Smooth muscle cell (in vitro differentiated cells): Measurements from ENCODE around the gene ZNF827. TPM values are rescaled to one million over a fixed set of nuclear protein-coding genes. Genes with fewer than 3 reads are reported as not detected.
A peak's percentile ranks its signal among the peaks of the same experiment; 100 is the strongest.

ENCODE experiments used
- DNase-seq: peaks from one replicate; lab custom pipeline; 2025; ENCODE audit not compliant: unreplicated experiment; lab: John Stamatoyannopoulos, UW
- H2AFZ ChIP-seq: fragments of 200-600 bp; sonication (generic); 2 replicates; pipeline ENCODE4 v1.6.0; 2016; ENCODE audit warnings: antibody characterized with exemption, low read depth, mild to moderate bottlenecking
- H3F3A ChIP-seq: fragments of 200-600 bp; sonication (generic); 2 replicates; pipeline ENCODE4 v1.6.0; 2017; ENCODE audit warnings: antibody characterized with exemption, low read depth
- H3K27ac ChIP-seq: fragments of 200-600 bp; sonication (generic); 2 replicates; pipeline ENCODE4 v1.5.1; 2016; ENCODE audit warnings: low read depth, mild to moderate bottlenecking
- H3K27me3 ChIP-seq: fragments of 200-600 bp; sonication (generic); 2 replicates; pipeline ENCODE4 v1.6.1; 2016; ENCODE audit warnings: low read depth, mild to moderate bottlenecking
- H3K36me3 ChIP-seq: fragments of 200-600 bp; sonication (generic); 2 replicates; pipeline ENCODE4 v1.5.1; 2016; ENCODE audit warnings: low read depth
- H3K4me1 ChIP-seq: fragments of 200-600 bp; sonication (generic); 2 replicates; pipeline ENCODE4 v1.5.1; 2016; ENCODE audit warnings: low read depth
- H3K4me2 ChIP-seq: fragments of 200-600 bp; sonication (generic); 2 replicates; pipeline ENCODE4 v1.6.0; 2016; ENCODE audit warnings: mild to moderate bottlenecking
- H3K4me3 ChIP-seq: fragments of 200-600 bp; sonication (generic); 2 replicates; pipeline ENCODE4 v1.5.1; 2016; ENCODE audit warnings: mild to moderate bottlenecking
- H3K79me2 ChIP-seq: fragments of 200-600 bp; sonication (generic); 2 replicates; pipeline ENCODE4 v1.6.0; 2016; ENCODE audit warnings: low read depth, mild to moderate bottlenecking
- H3K9ac ChIP-seq: fragments of 200-600 bp; sonication (generic); 2 replicates; pipeline ENCODE4 v1.6.0; 2016; ENCODE audit warnings: low read depth
- H3K9me3 ChIP-seq: fragments of 200-600 bp; sonication (generic); replicated peaks from 2 replicates; pipeline ENCODE4 v1.5.1; 2016; ENCODE audit warnings: low read depth
- H4K20me1 ChIP-seq: fragments of 200-600 bp; sonication (generic); 2 replicates; pipeline ENCODE4 v1.6.0; 2016; ENCODE audit warnings: low read depth
- CTCF ChIP-seq: fragments of 200-600 bp; sonication (generic); IDR thresholded peaks from 2 replicates; pipeline ENCODE4 v1.5.1; 2017; ENCODE audit warnings: borderline replicate concordance, mild to moderate bottlenecking, antibody characterized with exemption; ENCODE audit not compliant: insufficient read depth, poor library complexity, severe bottlenecking
- WGBS: methylation state at CpG from one replicate; pipeline ENCODE4 v1.1.7; 2016; ENCODE audit warnings: low lambda C conversion rate; 5-methylcytosine and 5-hydroxymethylcytosine counted together
- polyA plus RNA-seq: library from polyadenylated mRNA; unstranded; fragments of >200 nt; fragmentation: Nextera tagmentation; extraction: Ambion mirVana; gene quantifications from 2 replicates; pipeline ENCODE4 v1.2.1, GENCODE V29; 2016
- total RNA-seq: library from RNA; depleted of rRNA; stranded (reverse); fragments of >200 nt; gene quantifications from 2 replicates; pipeline ENCODE4 v1.2.3, GENCODE V29; 2014

The ZNF827 gene
- total and polyA plus RNA-seq, 2 experiments from 2014 or later: 6.5 to 12.8 TPM

GRCh38 chr4:145890689-145891088 is 47.9 kb downstream of the ZNF827 start:
- Histone ChIP-seq H3K9me3 (no peaks in the 10 kb centered on the region), H3K36me3 (peaks cover 4% of the 10 kb centered on the region), H3F3A (no peaks in the 10 kb centered on the region), H3K4me1 (no peaks in the 10 kb centered on the region), H3K9ac (no peak overlapping the region), H3K27ac (no peak overlapping the region), H3K79me2 (peaks cover 16% of the 10 kb centered on the region), H4K20me1 (peaks cover 42% of the 10 kb centered on the region), H2AFZ (no peak overlapping the region), H3K4me2 (no peak overlapping the region), H3K4me3 (no peak overlapping the region), H3K27me3 (no peaks in the 10 kb centered on the region)
- no peak for DNase-seq
- 97% methylated on average over 3 of the region's 3 CpGs for WGBS
- TF ChIP-seq CTCF: no peak

GRCh38 chr4:145888393-145888792 is 50.2 kb downstream of the ZNF827 start:
- no peak overlapping the region for H3K9ac ChIP-seq
- H3K4me3 ChIP-seq: no peak overlapping the region
- H3K4me2 ChIP-seq: no peak overlapping the region
- no peak overlapping the region for H3K27ac ChIP-seq
- no peaks in the 10 kb centered on the region for H3K9me3 ChIP-seq
- peak; percentile 11 for TF ChIP-seq CTCF
- H3K36me3 ChIP-seq: peaks cover 4% of the 10 kb centered on the region
- no peaks in the 10 kb centered on the region for H3K4me1 ChIP-seq
- H2AFZ ChIP-seq: no peak overlapping the region
- H3F3A ChIP-seq: no peaks in the 10 kb centered on the region
- DNase-seq: no peak
- H3K79me2 ChIP-seq: peaks cover 7% of the 10 kb centered on the region
- 98% methylated on average over 2 of the region's 2 CpGs for WGBS
- peaks cover 25% of the 10 kb centered on the region for H4K20me1 ChIP-seq
- H3K27me3 ChIP-seq: no peaks in the 10 kb centered on the region

GRCh38 chr4:145887241-145887991 is 51.2 kb downstream of the ZNF827 start:
- H2AFZ ChIP-seq: no peak overlapping the region
- no peak overlapping the region for H3K4me3 ChIP-seq
- DNase-seq: no peak
- peaks cover 4% of the 10 kb centered on the region for H3K36me3 ChIP-seq
- H3K9me3 ChIP-seq: no peaks in the 10 kb centered on the region
- H4K20me1 ChIP-seq: peaks cover 15% of the 10 kb centered on the region
- no peak overlapping the region for H3K4me2 ChIP-seq
- H3F3A ChIP-seq: no peaks in the 10 kb centered on the region
- no peaks in the 10 kb centered on the region for H3K4me1 ChIP-seq
- H3K9ac ChIP-seq: no peak overlapping the region
- 74% methylated on average over 11 of the region's 11 CpGs for whole genome bisulfite sequencing
- peaks cover 7% of the 10 kb centered on the region for H3K79me2 ChIP-seq
- H3K27ac ChIP-seq: no peak overlapping the region
- no peak for TF ChIP-seq CTCF
- H3K27me3 ChIP-seq: no peaks in the 10 kb centered on the region

GRCh38 chr4:145886871-145887240 is 51.8 kb downstream of the ZNF827 start:
- no peak overlapping the region for H3K27ac ChIP-seq
- no peaks in the 10 kb centered on the region for H3K27me3 ChIP-seq
- H3K79me2 ChIP-seq: peaks cover 7% of the 10 kb centered on the region
- H3F3A ChIP-seq: no peaks in the 10 kb centered on the region
- no peaks in the 10 kb centered on the region for H3K4me1 ChIP-seq
- H3K9ac ChIP-seq: no peak overlapping the region
- no peak overlapping the region for H3K4me2 ChIP-seq
- H3K36me3 ChIP-seq: peaks cover 4% of the 10 kb centered on the region
- no peak for DNase-seq
- H2AFZ ChIP-seq: no peak overlapping the region
- no peak overlapping the region for H3K4me3 ChIP-seq
- H4K20me1 ChIP-seq: peaks cover 10% of the 10 kb centered on the region
- TF ChIP-seq CTCF: no peak
- no peaks in the 10 kb centered on the region for H3K9me3 ChIP-seq
